Measurements from ENCODE around the gene GRSF1. TPM values are rescaled to one million over a fixed set of nuclear protein-coding genes. Genes with fewer than 3 reads are reported as not detected.
"Not testable (repeated sequence)": the region's sequence is repeated elsewhere in the genome, so short reads cannot be mapped to it uniquely, and the experiment has no call there.

Gene GRSF1
- polyA plus RNA-seq, 10 donors = 127 to 193 (median 158) TPM

DNA sequence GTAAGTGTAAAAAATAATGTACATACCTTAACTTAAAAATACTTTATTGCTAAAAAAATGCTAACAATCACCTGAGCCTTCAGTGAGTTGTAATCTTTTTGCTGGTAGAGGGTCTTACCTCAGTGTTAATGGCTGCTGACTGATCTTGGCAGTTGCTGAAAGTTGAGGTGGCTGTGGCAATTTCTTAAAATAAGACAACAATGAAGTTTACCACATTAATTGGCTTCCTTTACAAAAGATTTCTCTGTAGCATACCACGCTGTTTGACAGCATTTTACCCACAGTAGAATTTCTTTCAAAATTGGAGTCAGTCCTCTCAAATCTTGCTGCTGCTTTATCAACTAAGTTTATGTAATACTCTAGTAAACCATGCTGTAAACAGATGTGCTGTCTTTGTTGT, 70.3 kb downstream of the GRSF1 start:
- DNase-seq = not testable (repeated sequence)

- no peak for DNase-seq
Observed at GRCh38 chr4:70768301-70768948, 71.3 kb downstream of the GRSF1 start.

Other genes starting within 250 kb of the GRSF1 start
- under 1 TPM in 1 of 10 donors, not detected in 9; 0.08 TPM for gene AMBN, start 247.6 kb downstream of the GRSF1 start, polyA plus RNA-seq (ENCODE audit: insufficient read length in 10 of 10)
- 1 to 10 TPM; 1.1 to 3.7 (median 3.1) TPM for gene ENAM, start 211.1 kb downstream of the GRSF1 start, polyA plus RNA-seq (ENCODE audit: insufficient read length in 10 of 10)
- gene JCHAIN, start 173.4 kb downstream of the GRSF1 start, polyA plus RNA-seq (ENCODE audit: insufficient read length in 10 of 10) = 1 to 10 TPM in 9 of 10 donors, under 1 TPM in 1; 0.92 to 2.4 (median 1.5) TPM
- gene UTP3, start 151.4 kb downstream of the GRSF1 start, polyA plus RNA-seq (ENCODE audit: insufficient read length in 10 of 10) = 10 to 100 TPM; 19.9 to 28.7 (median 22.6) TPM
- 100 to 1,000 TPM in 4 of 10 donors, 10 to 100 TPM in 6; 41.9 to 119 (median 66.0) TPM for gene RUFY3, start 117.9 kb downstream of the GRSF1 start, polyA plus RNA-seq (ENCODE audit: insufficient read length in 10 of 10)
- 10 to 100 TPM; 23.0 to 45.9 (median 32.5) TPM for gene MOB1B, start 62.5 kb upstream of the GRSF1 start, polyA plus RNA-seq (ENCODE audit: insufficient read length in 10 of 10)
- 10 to 100 TPM; 17.9 to 31.8 (median 23.7) TPM for gene DCK, start 153.8 kb upstream of the GRSF1 start, polyA plus RNA-seq (ENCODE audit: insufficient read length in 10 of 10)

Measured in muscle of back (tissue), 11 donors.